G401.6 (cell line): ENCODE measurements around the gene ARFGEF2.
"Not testable (repeated sequence)": the region's sequence is repeated elsewhere in the genome, so short reads cannot be mapped to it uniquely, and the experiment has no call there.

ENCODE experiments used
- FAIRE-seq: peaks from 2 replicates; lab custom pipeline; 2012; peaks lifted over from hg19 to GRCh38; lab: Jason Lieb, UNC

The ARFGEF2 gene

GRCh38 chr20:48956052-48956451 is 34.5 kb downstream of the ARFGEF2 start:
- FAIRE-seq, result no peak

GRCh38 chr20:48957053-48957481 is 35.6 kb downstream of the ARFGEF2 start:
- no peak for FAIRE-seq

- FAIRE-seq, result no peak
Measured at GRCh38 chr20:48957533-48957932, 36.0 kb downstream of the ARFGEF2 start.

- FAIRE-seq, result no peak
Measured at GRCh38 chr20:48958743-48959142, 37.2 kb downstream of the ARFGEF2 start.

GRCh38 chr20:48959899-48960550 is 38.5 kb downstream of the ARFGEF2 start:
- no peak for FAIRE-seq

- FAIRE-seq, result no peak
Measured at GRCh38 chr20:48962421-48962820, 40.9 kb downstream of the ARFGEF2 start.

GRCh38 chr20:48962976-48963771 is 41.7 kb downstream of the ARFGEF2 start:
- no peak for FAIRE-seq

GRCh38 chr20:48965189-48965910 is 43.8 kb downstream of the ARFGEF2 start:
- FAIRE-seq, result no peak

- no peak for FAIRE-seq
Measured at GRCh38 chr20:48970681-48971365, 49.3 kb downstream of the ARFGEF2 start.

GRCh38 chr20:48971956-48972355 is 50.4 kb downstream of the ARFGEF2 start:
- FAIRE-seq, result no peak

- FAIRE-seq, result no peak
Measured at GRCh38 chr20:48972816-48973215, 51.3 kb downstream of the ARFGEF2 start.

GRCh38 chr20:48975955-48976354 is 54.4 kb downstream of the ARFGEF2 start:
- FAIRE-seq, result no peak

- not testable (repeated sequence) for FAIRE-seq
Measured at GRCh38 chr20:48979980-48980379, 58.5 kb downstream of the ARFGEF2 start.

- no peak for FAIRE-seq
Measured at GRCh38 chr20:48983423-48984400, 62.2 kb downstream of the ARFGEF2 start.

- no peak for FAIRE-seq
Measured at GRCh38 chr20:48984575-48985219, 63.2 kb downstream of the ARFGEF2 start.

GRCh38 chr20:48986899-48987298 is 65.4 kb downstream of the ARFGEF2 start:
- FAIRE-seq, result no peak

- no peak for FAIRE-seq
Measured at GRCh38 chr20:48990467-48990866, 69.0 kb downstream of the ARFGEF2 start.

GRCh38 chr20:48995589-48995988 is 74.1 kb downstream of the ARFGEF2 start:
- no peak for FAIRE-seq

- FAIRE-seq, result no peak
Measured at GRCh38 chr20:48999890-49000870, 78.7 kb downstream of the ARFGEF2 start.
